ENCODE results near the gene IQCF2. TPM values are rescaled to one million over a fixed set of nuclear protein-coding genes. Genes with fewer than 3 reads are reported as not detected.
"Not testable (repeated sequence)": the region's sequence is repeated elsewhere in the genome, so short reads cannot be mapped to it uniquely, and the experiment has no call there.

The IQCF2 gene
- total and polyA plus RNA-seq, 2 of the 13 experiments (the other 11 are each of a cell fraction or from before 2014, with no cell fraction given): not detected

GRCh38 chr3:51897391-51897790, 36.0 kb downstream of the IQCF2 start:
- H2AFZ ChIP-seq (ENCODE audit: low read length): no peak overlapping the region
- CTCF ChIA-PET (ENCODE audit: low intra/inter-chr PET ratio, low total read pairs): no interaction called here
- POLR2A ChIA-PET: no interaction called here
- intact Hi-C loops (cut with micrococcal nuclease; ENCODE audit: unreplicated experiment): no loop called here
- no peak overlapping the region for H3K27ac ChIP-seq (ENCODE audit: extremely low read length, insufficient read depth, low read length)
- TF ChIP-seq FOXP1 (IDR thresholded peaks at IDR 0.05) (no peak), FOXP1 (CRISPR knock-in tag; IDR thresholded peaks at IDR 0.05) (no peak), NR1H2 (CRISPR knock-in tag; IDR thresholded peaks at IDR 0.05; ENCODE audit: borderline replicate concordance, low read depth) (no peak), SIN3B (IDR thresholded peaks at IDR 0.05; ENCODE audit: low read length) (no peak), BRCA1 (CRISPR knock-in tag; IDR thresholded peaks at IDR 0.05) (no peak), ZBTB2 (CRISPR knock-in tag; IDR thresholded peaks at IDR 0.05; ENCODE audit: low read depth) (no peak), ZNF670 (CRISPR knock-in tag; IDR thresholded peaks at IDR 0.05; ENCODE audit: borderline replicate concordance) (no peak)
- no peaks in the 10 kb centered on the region for H3K36me3 ChIP-seq (replicated peaks in 1 of 2; ENCODE audit: control insufficient read depth in 1 of 2, insufficient read depth in 2 of 2, low read length in 2 of 2)
- DNase-seq (ENCODE audit: low spot score) (no peak), FAIRE-seq (no peak), ATAC-seq (no peak)
- no TSS peak for BruUV-seq (replicated peaks)
- H3K9ac ChIP-seq (ENCODE audit: insufficient read depth, low read depth, low read length): no peak overlapping the region
- 53% methylated on average over 12 of the region's 15 CpGs for WGBS (ENCODE audit: low lambda C conversion rate)
- no peaks in the 10 kb centered on the region for H4K20me1 ChIP-seq (ENCODE audit: insufficient read depth, low read length)
- no peaks in the 10 kb centered on the region for H3K4me1 ChIP-seq (ENCODE audit: insufficient read depth, low read length)
- no peak overlapping the region for H3K4me2 ChIP-seq (ENCODE audit: low read depth, low read length)
- H3K27me3 ChIP-seq (ENCODE audit: control insufficient read depth in 1 of 2, insufficient read depth in 2 of 2, low read length in 2 of 2): peaks cover 0 to 22% of the 10 kb centered on the region in 2 experiments; a peak in 2 of 5 replicates
- H3K79me2 ChIP-seq (ENCODE audit: insufficient read depth, low read length): no peaks in the 10 kb centered on the region
- in situ Hi-C loops (cut with HindIII; ENCODE audit: extremely low pct_ligation_motif_present, low pct_unique_long_range_greater_than_20kb): no loop called here
- no peak overlapping the region for H3K4me3 ChIP-seq (replicated peaks in 1 of 3; ENCODE audit: insufficient read depth in 1 of 3, low read depth in 2 of 3, low read length in 3 of 3)
- no peaks in the 10 kb centered on the region for H3K9me3 ChIP-seq (ENCODE audit: low read length)

- H3K36me3 ChIP-seq (replicated peaks in 1 of 2; ENCODE audit: control insufficient read depth in 1 of 2, insufficient read depth in 2 of 2, low read length in 2 of 2); H3K27ac ChIP-seq (ENCODE audit: extremely low read length, insufficient read depth, low read length); H3K4me3 ChIP-seq (replicated peaks in 1 of 3; ENCODE audit: insufficient read depth in 1 of 3, low read depth in 2 of 3, low read length in 3 of 3); H4K20me1 ChIP-seq (ENCODE audit: insufficient read depth, low read length); H3K9me3 ChIP-seq (ENCODE audit: low read length); intact Hi-C loops (cut with micrococcal nuclease; ENCODE audit: unreplicated experiment); FAIRE-seq; POLR2A ChIA-PET; in situ Hi-C loops (cut with HindIII; ENCODE audit: extremely low pct_ligation_motif_present, low pct_unique_long_range_greater_than_20kb); H3K9ac ChIP-seq (ENCODE audit: insufficient read depth, low read depth, low read length); H3K79me2 ChIP-seq (ENCODE audit: insufficient read depth, low read length); ATAC-seq; H2AFZ ChIP-seq (ENCODE audit: low read length); BruUV-seq (replicated peaks); CTCF ChIA-PET (ENCODE audit: low intra/inter-chr PET ratio, low total read pairs); DNase-seq (ENCODE audit: low spot score); H3K4me2 ChIP-seq (ENCODE audit: low read depth, low read length); H3K4me1 ChIP-seq (ENCODE audit: insufficient read depth, low read length): not testable (repeated sequence)
- H3K27me3 ChIP-seq (ENCODE audit: control insufficient read depth in 1 of 2, insufficient read depth in 2 of 2, low read length in 2 of 2): peaks cover 0 to 27% of the 10 kb centered on the region in 2 experiments; a peak in 2 of 5 replicates
- 10% methylated on average over 7 of the region's 7 CpGs for WGBS (ENCODE audit: low lambda C conversion rate)
These were observed 38.6 kb downstream of the IQCF2 start for GRCh38 chr3:51900043-51900442.

- H3K4me3 ChIP-seq (replicated peaks in 1 of 3; ENCODE audit: insufficient read depth in 1 of 3, low read depth in 2 of 3, low read length in 3 of 3); in situ Hi-C loops (cut with HindIII; ENCODE audit: extremely low pct_ligation_motif_present, low pct_unique_long_range_greater_than_20kb); FAIRE-seq; DNase-seq (ENCODE audit: low spot score); H3K9ac ChIP-seq (ENCODE audit: insufficient read depth, low read depth, low read length); POLR2A ChIA-PET; H4K20me1 ChIP-seq (ENCODE audit: insufficient read depth, low read length); CTCF ChIA-PET (ENCODE audit: low intra/inter-chr PET ratio, low total read pairs); H3K36me3 ChIP-seq (replicated peaks in 1 of 2; ENCODE audit: control insufficient read depth in 1 of 2, insufficient read depth in 2 of 2, low read length in 2 of 2); ATAC-seq; H3K27ac ChIP-seq (ENCODE audit: extremely low read length, insufficient read depth, low read length); H3K9me3 ChIP-seq (ENCODE audit: low read length); intact Hi-C loops (cut with micrococcal nuclease; ENCODE audit: unreplicated experiment); H3K4me2 ChIP-seq (ENCODE audit: low read depth, low read length); H3K4me1 ChIP-seq (ENCODE audit: insufficient read depth, low read length); H3K79me2 ChIP-seq (ENCODE audit: insufficient read depth, low read length); H2AFZ ChIP-seq (ENCODE audit: low read length); BruUV-seq (replicated peaks): not testable (repeated sequence)
- 7% methylated on average over 7 of the region's 7 CpGs for WGBS (ENCODE audit: low lambda C conversion rate)
- peaks cover 0 to 18% of the 10 kb centered on the region in 2 experiments; a peak in 1 of 5 replicates for H3K27me3 ChIP-seq (ENCODE audit: control insufficient read depth in 1 of 2, insufficient read depth in 2 of 2, low read length in 2 of 2)
These were observed 40.9 kb downstream of the IQCF2 start for GRCh38 chr3:51902361-51902760.

All from HepG2 (cell line).